OCI-LY7 (cell line): Measurements from ENCODE around the gene FBXO31.

ENCODE experiments used
- CTCF ChIP-seq: fragments of 200-600 bp; sonication (generic); conservative IDR thresholded peaks from 2 replicates; pipeline ENCODE4 v1.5.1; 2014; ENCODE audit warnings: mild to moderate bottlenecking, antibody characterized with exemption, low read length, moderate library complexity, mixed read lengths
- EZH2phosphoT487 ChIP-seq: fragments of 200-600 bp; sonication (generic); IDR thresholded peaks from 2 replicates; pipeline ENCODE4 v1.6.1; 2018; ENCODE audit warnings: low read depth, borderline replicate concordance, mild to moderate bottlenecking, mixed run types, antibody characterized with exemption, low read length, moderate library complexity, mixed read lengths

DNA sequence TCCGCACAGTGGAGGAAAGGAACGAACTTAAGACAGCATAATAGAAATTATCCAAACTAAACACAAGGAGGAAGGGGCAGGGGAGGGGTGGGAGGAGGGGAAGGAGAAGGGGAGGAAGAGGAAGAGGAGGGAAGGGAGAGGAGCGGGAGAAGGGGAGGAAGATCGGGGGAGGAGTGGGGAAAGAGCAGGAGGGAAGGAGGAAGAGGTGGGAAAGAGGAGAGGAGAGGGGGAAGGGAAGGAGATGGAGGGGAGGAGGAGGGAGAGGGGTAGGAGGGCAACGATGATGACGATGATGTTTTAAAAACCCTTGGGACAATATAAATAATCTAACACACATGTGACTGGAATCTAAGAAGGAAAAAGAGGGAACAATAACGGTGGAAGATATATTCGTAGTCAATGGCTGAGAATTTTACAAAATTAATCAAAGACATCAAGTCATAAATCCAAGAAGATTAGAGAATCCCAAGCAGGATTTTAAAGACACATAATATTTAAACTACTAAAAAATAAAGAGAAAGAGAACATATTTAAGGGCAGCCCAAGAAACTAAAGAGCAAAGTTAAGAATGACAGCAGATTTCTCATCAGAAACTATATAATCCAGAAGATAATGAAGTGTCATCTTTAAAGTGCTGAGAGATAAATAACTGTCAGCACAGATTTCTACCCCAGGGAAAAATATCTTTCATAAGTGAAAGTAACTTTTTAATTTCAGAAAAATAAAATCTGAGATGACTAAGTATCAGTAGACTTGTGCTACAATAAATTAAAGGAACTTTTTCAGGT, 96.5 kb downstream of the FBXO31 start:
- no peak for TF ChIP-seq CTCF
- no peak for TF ChIP-seq EZH2phosphoT487
